HG03095 (cell line): ENCODE measurements around the gene GANC.
"Not testable (repeated sequence)": the region's sequence is repeated elsewhere in the genome, so short reads cannot be mapped to it uniquely, and the experiment has no call there.

Experiments used
- ATAC-seq: cut with Tn5 transposase; IDR thresholded peaks from one replicate; pipeline ENCODE4 v1.9.1; 2021; ENCODE audit warnings: moderate library complexity; ENCODE audit not compliant: unreplicated experiment

GANC gene

GRCh38 chr15:42282344-42282743, 9.3 kb downstream of the GANC start:
- ATAC-seq = no peak

- ATAC-seq = no peak
These were observed 9.9 kb downstream of the GANC start for GRCh38 chr15:42282926-42283325.

GRCh38 chr15:42283671-42284070, 10.7 kb downstream of the GANC start:
- ATAC-seq = no peak

DNA sequence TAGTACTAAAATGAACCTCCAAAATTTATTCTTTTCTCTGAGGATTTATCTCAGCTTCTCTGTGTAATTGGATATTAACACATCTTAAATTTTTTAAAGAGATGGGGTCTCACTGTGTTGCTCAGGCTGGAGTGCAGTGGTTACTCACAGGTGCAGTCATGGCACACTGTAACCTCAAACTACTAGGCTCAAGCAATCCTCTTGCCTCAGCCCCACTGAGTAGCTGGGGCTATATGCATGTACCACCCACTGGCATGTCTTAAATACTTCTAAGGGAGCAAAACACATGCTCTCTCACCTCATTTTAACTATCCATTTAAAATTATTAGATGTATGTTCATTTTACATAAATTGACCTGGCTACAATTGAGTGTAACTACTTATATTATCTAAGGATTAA, 11.6 kb downstream of the GANC start:
- no peak for ATAC-seq

- no peak for ATAC-seq
These were observed 12.0 kb downstream of the GANC start for GRCh38 chr15:42285034-42285433.

GRCh38 chr15:42286445-42287029, 13.5 kb downstream of the GANC start:
- no peak for ATAC-seq

- no peak for ATAC-seq
These were observed 14.9 kb downstream of the GANC start for GRCh38 chr15:42287931-42288330.

DNA sequence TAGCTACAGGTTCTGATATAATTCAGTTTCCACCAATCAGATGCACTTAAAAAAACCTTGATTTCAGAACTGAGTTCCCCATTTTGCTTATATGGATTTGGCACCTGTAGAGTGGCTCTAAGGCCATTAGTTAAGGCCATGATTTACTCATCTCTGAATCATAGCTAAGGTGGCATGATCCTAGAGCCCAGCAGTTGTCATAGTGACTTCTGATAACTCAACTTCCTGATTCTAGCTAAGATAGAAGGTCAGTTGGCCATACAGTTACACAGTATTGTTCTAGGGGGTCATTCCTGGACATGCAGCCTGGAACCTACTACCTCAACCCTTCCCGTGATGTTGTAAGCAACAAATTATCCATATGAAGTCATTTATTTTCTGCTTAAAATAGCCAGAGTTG, 16.2 kb downstream of the GANC start:
- ATAC-seq = no peak

DNA sequence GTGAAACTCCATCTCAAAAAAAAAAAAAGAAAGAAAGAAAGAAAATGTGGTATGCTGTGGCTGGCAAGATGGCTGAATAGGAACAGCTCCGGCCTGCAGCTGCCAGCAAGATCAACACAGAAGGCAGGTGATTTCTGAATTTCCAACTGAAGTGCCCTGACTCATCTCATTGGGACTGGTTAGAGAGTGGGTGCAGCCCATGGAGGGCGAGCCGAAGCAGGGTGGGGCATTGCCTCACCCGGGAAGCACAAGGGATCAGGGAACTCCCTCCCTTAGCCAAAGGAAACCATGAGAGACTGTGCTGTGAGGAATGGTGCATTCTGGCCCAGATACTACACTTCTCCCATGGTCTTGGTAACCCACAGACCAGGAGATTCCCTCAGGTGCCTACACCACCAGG, 28.0 kb downstream of the GANC start:
- ATAC-seq = not testable (repeated sequence)

DNA sequence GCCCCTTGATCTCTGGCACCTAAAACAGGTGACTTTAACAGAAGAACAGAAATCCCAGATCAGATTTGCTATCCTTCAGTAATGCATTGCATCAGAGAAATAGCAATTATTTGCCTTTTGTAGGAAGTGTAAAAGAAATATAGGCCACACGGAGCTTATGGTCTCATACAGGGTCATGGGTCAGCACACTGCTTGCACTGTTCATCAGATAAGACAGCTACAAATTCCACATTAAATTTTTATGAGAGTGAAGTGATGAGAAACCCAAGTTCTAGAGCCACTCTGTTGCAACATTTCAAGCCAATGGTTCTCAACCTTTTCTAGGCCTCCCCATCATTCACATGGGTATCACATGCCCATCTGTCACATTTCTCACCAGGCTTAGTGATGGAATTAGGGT, 33.7 kb downstream of the GANC start:
- no peak for ATAC-seq

DNA sequence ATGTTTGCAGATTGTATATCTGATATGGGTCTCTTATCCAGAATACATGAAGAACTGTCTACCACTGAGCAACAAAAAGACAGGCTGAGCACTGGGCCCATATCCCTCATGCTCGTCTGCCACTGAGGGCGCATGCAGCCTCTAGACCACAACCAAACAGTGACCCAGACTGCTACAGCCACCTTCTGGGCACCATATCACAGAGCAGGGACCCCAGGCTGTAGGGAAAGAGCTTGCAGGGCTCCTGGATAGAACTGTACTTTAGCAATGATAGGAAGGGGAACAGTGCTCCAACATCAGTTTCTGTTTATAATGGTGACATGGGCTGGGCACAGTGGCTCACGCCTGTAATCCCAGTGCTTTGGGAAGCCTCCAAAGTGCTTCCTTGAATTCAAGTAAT, 40.5 kb downstream of the GANC start:
- ATAC-seq = no peak

- no peak for ATAC-seq
These were observed 41.8 kb downstream of the GANC start for GRCh38 chr15:42314818-42315217.

GRCh38 chr15:42315521-42315920, 42.5 kb downstream of the GANC start:
- ATAC-seq = no peak

GRCh38 chr15:42316282-42316805, 43.3 kb downstream of the GANC start:
- ATAC-seq = not testable (repeated sequence)

- no peak for ATAC-seq
These were observed 46.2 kb downstream of the GANC start for GRCh38 chr15:42319206-42319605.

GRCh38 chr15:42324308-42324707, 51.3 kb downstream of the GANC start:
- no peak for ATAC-seq

DNA sequence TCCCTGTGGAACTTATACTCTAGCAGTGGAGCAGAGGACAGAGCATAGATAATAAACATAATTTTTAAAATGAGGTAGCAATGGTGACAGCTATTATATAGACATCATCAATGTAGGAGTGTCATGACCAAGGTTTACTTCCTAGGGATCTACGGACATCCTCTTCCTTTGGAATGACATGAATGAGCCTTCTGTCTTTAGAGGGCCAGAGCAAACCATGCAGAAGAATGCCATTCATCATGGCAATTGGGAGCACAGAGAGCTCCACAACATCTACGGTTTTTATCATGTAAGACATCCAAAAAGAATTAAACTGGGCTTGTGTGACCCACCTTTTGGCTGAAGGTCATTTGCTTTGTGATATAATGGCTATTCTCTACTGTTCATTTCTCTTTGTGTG, 56.2 kb downstream of the GANC start:
- ATAC-seq = no peak

GRCh38 chr15:42329992-42330391, 57.0 kb downstream of the GANC start:
- no peak for ATAC-seq

GRCh38 chr15:42331235-42331634, 58.2 kb downstream of the GANC start:
- no peak for ATAC-seq

DNA sequence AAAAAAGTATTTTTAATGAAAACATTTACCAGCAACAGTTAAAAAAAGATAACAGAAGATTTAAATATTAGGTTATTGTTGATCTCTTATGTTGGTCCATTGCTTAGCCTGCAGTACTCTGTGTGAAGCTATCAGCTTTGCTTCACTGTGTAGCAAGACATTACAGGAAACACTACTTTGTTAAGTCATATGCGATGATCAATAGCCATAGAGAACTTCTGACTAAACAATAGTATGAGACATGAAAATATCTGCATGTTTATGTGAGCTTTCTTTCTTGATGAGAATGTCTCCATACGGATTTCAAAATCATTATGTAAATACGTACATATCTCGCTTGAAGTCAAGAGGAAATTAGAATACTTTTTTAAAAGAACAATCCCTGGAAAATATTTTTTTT, 59.3 kb downstream of the GANC start:
- no peak for ATAC-seq

DNA sequence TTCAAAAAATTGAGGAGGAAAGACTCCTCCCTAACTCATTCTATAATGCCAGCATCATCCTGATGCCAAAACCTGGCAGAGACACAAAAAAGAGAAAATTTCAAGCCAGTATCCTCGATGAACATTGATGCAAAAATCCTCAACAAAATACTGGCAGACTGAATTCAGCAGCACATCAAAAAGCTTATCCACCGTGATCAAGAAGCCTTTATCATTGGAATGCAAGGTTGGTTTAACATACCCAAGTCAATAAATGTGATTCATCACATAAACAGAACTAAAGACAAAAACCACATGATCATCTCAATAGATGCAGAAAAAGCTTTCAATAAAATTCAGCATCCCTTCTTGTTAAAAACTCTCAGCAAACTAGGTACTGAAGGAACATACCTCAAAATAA, 62.1 kb downstream of the GANC start:
- ATAC-seq = no peak

DNA sequence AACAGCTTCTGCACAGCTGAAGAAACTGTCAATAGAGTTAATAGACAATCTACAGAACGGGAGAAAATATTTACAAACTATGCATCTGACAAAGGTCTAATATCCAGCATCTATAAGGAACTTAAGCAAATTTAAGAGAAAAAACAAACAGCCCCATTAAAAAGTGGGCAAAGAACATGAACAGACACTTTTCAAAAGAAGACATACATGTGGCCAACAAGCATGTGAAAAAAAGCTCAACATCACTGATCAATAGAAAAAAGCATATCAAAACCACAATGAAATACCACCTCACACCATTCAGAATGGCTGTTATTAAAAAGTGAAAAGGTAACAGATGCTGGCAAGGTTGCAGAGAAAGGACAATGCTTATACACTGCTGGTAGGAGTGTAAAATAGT, 63.6 kb downstream of the GANC start:
- not testable (repeated sequence) for ATAC-seq

DNA sequence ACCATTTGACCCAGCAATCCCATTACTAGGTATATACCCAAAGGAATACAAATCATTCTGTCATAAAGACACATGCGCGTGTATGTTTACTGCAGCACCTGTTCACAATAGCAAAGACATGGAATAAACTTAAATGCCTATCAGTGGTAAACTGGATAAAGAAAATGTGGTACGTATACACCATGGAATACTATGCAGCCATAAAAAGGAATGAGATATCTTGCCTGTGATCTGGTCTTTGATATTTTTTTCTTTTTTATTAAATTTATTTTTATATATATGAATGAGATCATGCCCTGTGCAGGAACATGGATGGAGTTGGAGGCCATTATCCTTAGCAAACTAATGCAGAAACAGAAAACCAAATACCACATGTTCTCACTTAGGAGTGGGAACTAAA, 64.1 kb downstream of the GANC start:
- ATAC-seq = not testable (repeated sequence)
